Liver (tissue), 3 donors: ENCODE results near the gene SLC30A3.

Source experiments
- FOXA1 ChIP-seq: IDR thresholded peaks from 2 replicates; pipeline ENCODE4 v1.6.1; 2016; ENCODE audit warnings: antibody characterized with exemption
- GABPA ChIP-seq, 2 donors: IDR thresholded peaks in 1 of 2; conservative IDR thresholded peaks in 1 of 2; 2 replicates each; pipeline ENCODE4 v1.6.1; 2016; ENCODE audit warnings: antibody characterized with exemption in 2 of 2, mild to moderate bottlenecking in 1 of 2, moderate library complexity in 1 of 2
- JUND ChIP-seq, 2 donors: IDR thresholded peaks; 2 replicates each; pipeline ENCODE4 v1.6.1; 2016; ENCODE audit warnings: antibody characterized with exemption in 2 of 2
- TAF1 ChIP-seq: conservative IDR thresholded peaks from 2 replicates; pipeline ENCODE4 v1.6.1; 2016; ENCODE audit warnings: antibody characterized with exemption, mild to moderate bottlenecking
- TF ChIP-seq, protein P1 (sequence below): fragments of 150-350 bp; IDR thresholded peaks from 2 replicates; pipeline ENCODE4 v1.5.1; 2017; ENCODE audit warnings: improper control_type of control experiment, low read depth, low read length; ENCODE audit not compliant: missing input control
- TF ChIP-seq, protein P2 (sequence below): IDR thresholded peaks from 2 replicates; pipeline ENCODE4 v1.6.1; 2016; ENCODE audit warnings: antibody characterized with exemption
- TF ChIP-seq, protein P3 (sequence below): IDR thresholded peaks from 2 replicates; pipeline ENCODE4 v1.6.1; 2016; ENCODE audit warnings: antibody characterized with exemption, mild to moderate bottlenecking
- TF ChIP-seq, protein P4 (sequence below): IDR thresholded peaks from 2 replicates; pipeline ENCODE4 v1.6.1; 2016; ENCODE audit warnings: antibody characterized with exemption
- donor health status: healthy.
- donor health status: healthy.

DNA sequence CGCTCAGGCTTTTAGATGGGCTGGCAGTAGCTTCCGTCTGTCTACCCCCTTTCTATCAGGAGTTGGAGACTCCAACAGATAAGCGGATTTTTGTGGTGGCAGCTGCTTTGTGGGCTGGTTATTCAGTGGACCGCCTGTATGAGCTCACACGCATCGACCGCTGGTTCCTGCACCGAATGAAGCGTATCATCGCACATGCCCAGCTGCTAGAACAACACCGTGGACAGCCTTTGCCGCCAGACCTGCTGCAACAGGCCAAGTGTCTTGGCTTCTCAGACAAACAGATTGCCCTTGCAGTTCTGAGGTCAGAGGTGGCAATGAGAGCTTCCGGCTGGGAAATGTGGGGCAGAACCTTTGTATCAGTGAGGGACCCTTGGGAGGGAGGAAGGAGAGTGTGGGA lies 30.9 kb downstream of the SLC30A3 start:
- TF ChIP-seq, protein P1, sequence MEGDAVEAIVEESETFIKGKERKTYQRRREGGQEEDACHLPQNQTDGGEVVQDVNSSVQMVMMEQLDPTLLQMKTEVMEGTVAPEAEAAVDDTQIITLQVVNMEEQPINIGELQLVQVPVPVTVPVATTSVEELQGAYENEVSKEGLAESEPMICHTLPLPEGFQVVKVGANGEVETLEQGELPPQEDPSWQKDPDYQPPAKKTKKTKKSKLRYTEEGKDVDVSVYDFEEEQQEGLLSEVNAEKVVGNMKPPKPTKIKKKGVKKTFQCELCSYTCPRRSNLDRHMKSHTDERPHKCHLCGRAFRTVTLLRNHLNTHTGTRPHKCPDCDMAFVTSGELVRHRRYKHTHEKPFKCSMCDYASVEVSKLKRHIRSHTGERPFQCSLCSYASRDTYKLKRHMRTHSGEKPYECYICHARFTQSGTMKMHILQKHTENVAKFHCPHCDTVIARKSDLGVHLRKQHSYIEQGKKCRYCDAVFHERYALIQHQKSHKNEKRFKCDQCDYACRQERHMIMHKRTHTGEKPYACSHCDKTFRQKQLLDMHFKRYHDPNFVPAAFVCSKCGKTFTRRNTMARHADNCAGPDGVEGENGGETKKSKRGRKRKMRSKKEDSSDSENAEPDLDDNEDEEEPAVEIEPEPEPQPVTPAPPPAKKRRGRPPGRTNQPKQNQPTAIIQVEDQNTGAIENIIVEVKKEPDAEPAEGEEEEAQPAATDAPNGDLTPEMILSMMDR, result no peak
- TF ChIP-seq, protein P2, sequence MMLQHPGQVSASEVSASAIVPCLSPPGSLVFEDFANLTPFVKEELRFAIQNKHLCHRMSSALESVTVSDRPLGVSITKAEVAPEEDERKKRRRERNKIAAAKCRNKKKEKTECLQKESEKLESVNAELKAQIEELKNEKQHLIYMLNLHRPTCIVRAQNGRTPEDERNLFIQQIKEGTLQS, result no peak
- TF ChIP-seq GABPA (IDR thresholded peaks at IDR 0.05 in 1 of 2, conservative IDR thresholded peaks at IDR 0.05 in 1 of 2), result no peak
- TF ChIP-seq, protein P3, sequence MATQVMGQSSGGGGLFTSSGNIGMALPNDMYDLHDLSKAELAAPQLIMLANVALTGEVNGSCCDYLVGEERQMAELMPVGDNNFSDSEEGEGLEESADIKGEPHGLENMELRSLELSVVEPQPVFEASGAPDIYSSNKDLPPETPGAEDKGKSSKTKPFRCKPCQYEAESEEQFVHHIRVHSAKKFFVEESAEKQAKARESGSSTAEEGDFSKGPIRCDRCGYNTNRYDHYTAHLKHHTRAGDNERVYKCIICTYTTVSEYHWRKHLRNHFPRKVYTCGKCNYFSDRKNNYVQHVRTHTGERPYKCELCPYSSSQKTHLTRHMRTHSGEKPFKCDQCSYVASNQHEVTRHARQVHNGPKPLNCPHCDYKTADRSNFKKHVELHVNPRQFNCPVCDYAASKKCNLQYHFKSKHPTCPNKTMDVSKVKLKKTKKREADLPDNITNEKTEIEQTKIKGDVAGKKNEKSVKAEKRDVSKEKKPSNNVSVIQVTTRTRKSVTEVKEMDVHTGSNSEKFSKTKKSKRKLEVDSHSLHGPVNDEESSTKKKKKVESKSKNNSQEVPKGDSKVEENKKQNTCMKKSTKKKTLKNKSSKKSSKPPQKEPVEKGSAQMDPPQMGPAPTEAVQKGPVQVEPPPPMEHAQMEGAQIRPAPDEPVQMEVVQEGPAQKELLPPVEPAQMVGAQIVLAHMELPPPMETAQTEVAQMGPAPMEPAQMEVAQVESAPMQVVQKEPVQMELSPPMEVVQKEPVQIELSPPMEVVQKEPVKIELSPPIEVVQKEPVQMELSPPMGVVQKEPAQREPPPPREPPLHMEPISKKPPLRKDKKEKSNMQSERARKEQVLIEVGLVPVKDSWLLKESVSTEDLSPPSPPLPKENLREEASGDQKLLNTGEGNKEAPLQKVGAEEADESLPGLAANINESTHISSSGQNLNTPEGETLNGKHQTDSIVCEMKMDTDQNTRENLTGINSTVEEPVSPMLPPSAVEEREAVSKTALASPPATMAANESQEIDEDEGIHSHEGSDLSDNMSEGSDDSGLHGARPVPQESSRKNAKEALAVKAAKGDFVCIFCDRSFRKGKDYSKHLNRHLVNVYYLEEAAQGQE, result no peak
- TF ChIP-seq FOXA1, result no peak
- no peak for TF ChIP-seq TAF1
- TF ChIP-seq, protein P4, sequence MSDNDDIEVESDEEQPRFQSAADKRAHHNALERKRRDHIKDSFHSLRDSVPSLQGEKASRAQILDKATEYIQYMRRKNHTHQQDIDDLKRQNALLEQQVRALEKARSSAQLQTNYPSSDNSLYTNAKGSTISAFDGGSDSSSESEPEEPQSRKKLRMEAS, result no peak
- no peak for TF ChIP-seq JUND (IDR thresholded peaks at IDR 0.05)
